Keratinocyte (primary cell): ENCODE data around the gene TM9SF3. TPM values are rescaled to one million over a fixed set of nuclear protein-coding genes. Genes with fewer than 3 reads are reported as not detected.

Experiments
- DNase-seq: peaks from one replicate; pipeline ENCODE4 v3.0.0-alpha.2; 2011; ENCODE audit warnings: low read depth, missing footprints, low spot score
- FAIRE-seq: peaks from 2 replicates; lab custom pipeline; 2011; peaks lifted over from hg19 to GRCh38; lab: Jason Lieb, UNC
- H2AFZ ChIP-seq: 2 replicates; pipeline ENCODE4 v1.6.0; 2012; ENCODE audit warnings: low read length, control low read depth, inconsistent platforms; ENCODE audit not compliant: control insufficient read depth
- H3K27ac ChIP-seq: 2 replicates; pipeline ENCODE4 v1.5.1; 2011; ENCODE audit warnings: low read length; ENCODE audit not compliant: control insufficient read depth, insufficient read depth
- H3K27me3 ChIP-seq: 3 replicates; pipeline ENCODE4 v1.6.0; 2011; ENCODE audit warnings: low read length; ENCODE audit not compliant: control insufficient read depth, insufficient read depth; ENCODE audit errors: extremely low read depth
- H3K36me3 ChIP-seq, 2 experiments: 2 replicates in 1 of 2; 3 replicates in 1 of 2; pipeline ENCODE4 v1.5.1; 2011; ENCODE audit warnings: low read length in 2 of 2, mild to moderate bottlenecking in 1 of 2; ENCODE audit not compliant: control insufficient read depth in 2 of 2, insufficient read depth in 2 of 2; ENCODE audit errors: extremely low read depth in 1 of 2
- H3K4me1 ChIP-seq: 3 replicates; pipeline ENCODE4 v1.5.1; 2011; ENCODE audit warnings: low read length; ENCODE audit not compliant: control insufficient read depth, insufficient read depth; ENCODE audit errors: extremely low read depth
- H3K4me2 ChIP-seq: 3 replicates; pipeline ENCODE4 v1.6.0; 2011; ENCODE audit warnings: low read depth, low read length; ENCODE audit not compliant: control insufficient read depth, insufficient read depth; ENCODE audit errors: extremely low read depth
- H3K4me3 ChIP-seq, 3 experiments: fragments of 200-600 bp in 1 of 3; sonication (generic) in 1 of 3; 2 replicates in 2 of 3; 3 replicates in 1 of 3; pipeline ENCODE4 v1.5.1; 2011 to 2016; ENCODE audit warnings: low read length in 3 of 3, mild to moderate bottlenecking in 3 of 3, control low read depth in 2 of 3, inconsistent platforms in 1 of 3, low read depth in 1 of 3, mixed read lengths in 1 of 3, mixed run types in 1 of 3, moderate library complexity in 1 of 3; ENCODE audit not compliant: control insufficient read depth in 2 of 3, insufficient read depth in 2 of 3; ENCODE audit errors: extremely low read depth in 1 of 3
- H3K79me2 ChIP-seq: 2 replicates; pipeline ENCODE4 v1.6.0; 2012; ENCODE audit warnings: low read length; ENCODE audit not compliant: control insufficient read depth, insufficient read depth
- H3K9ac ChIP-seq: 3 replicates; pipeline ENCODE4 v1.6.0; 2011; ENCODE audit warnings: low read length; ENCODE audit not compliant: control insufficient read depth, insufficient read depth; ENCODE audit errors: extremely low read depth
- H3K9me1 ChIP-seq: 3 replicates; pipeline ENCODE4 v1.6.0; 2011; ENCODE audit warnings: low read length; ENCODE audit not compliant: control insufficient read depth, insufficient read depth; ENCODE audit errors: extremely low read depth
- H3K9me3 ChIP-seq: 2 replicates; pipeline ENCODE4 v1.5.1; 2012; ENCODE audit warnings: low read depth, low read length; ENCODE audit not compliant: control insufficient read depth
- H4K20me1 ChIP-seq: 3 replicates; pipeline ENCODE4 v1.6.0; 2011; ENCODE audit warnings: low read length; ENCODE audit not compliant: control insufficient read depth, insufficient read depth; ENCODE audit errors: extremely low read depth
- CTCF ChIP-seq, 3 experiments: IDR thresholded peaks in 1 of 3; conservative IDR thresholded peaks in 1 of 3; optimal IDR thresholded peaks in 1 of 3; 2 replicates in 2 of 3; 3 replicates in 1 of 3; pipeline versions ENCODE3 to v1.5.1; 2011; ENCODE audit warnings: low read length in 3 of 3, mild to moderate bottlenecking in 3 of 3, moderate library complexity in 2 of 3, control low read depth in 1 of 3, inconsistent platforms in 1 of 3; ENCODE audit not compliant: insufficient read depth in 2 of 3; ENCODE audit errors: extremely low read depth in 1 of 3
- EZH2 ChIP-seq: IDR thresholded peaks from one replicate; pipeline ENCODE4 v1.6.1; 2012; ENCODE audit warnings: inconsistent platforms, mild to moderate bottlenecking, low read length, moderate library complexity
- dilution Hi-C: fragments of 300-500 bp; cut with MboI; formaldehyde crosslinking; loops from one replicate; pipeline ENCODE4 v1.7.0; 2020; ENCODE audit warnings: low sequenced_read_pairs; ENCODE audit not compliant: extremely low pct_ligation_motif_present
- polyA plus RNA-seq, 5 experiments: library from polyadenylated mRNA; depleted of rRNA in 3 of 5; stranded (reverse) in 3 of 5; stranded (forward) in 1 of 5; unstranded in 1 of 5; fragments of >200 nt; gene quantifications; 1 replicate in 1 of 5; 2 replicates in 3 of 5; 3 replicates in 1 of 5; pipeline versions ENCODE4 v1.2.1 to v1.2.3, GENCODE V29; 2011 to 2012; ENCODE audit warnings: missing spikeins in 2 of 5, low read depth in 1 of 5, low replicate concordance in 1 of 5

The TM9SF3 gene
- polyA plus RNA-seq, 1 donor (not counting 4 experiments of a cell fraction or from before 2014, with no cell fraction given): 90.0 TPM

GRCh38 chr10:96622013-96622787, 35.4 kb upstream of the TM9SF3 start:
- TF ChIP-seq EZH2: no peak
- TF ChIP-seq CTCF (optimal IDR thresholded peaks at IDR 0.05 in 1 of 3, IDR thresholded peaks at IDR 0.05 in 1 of 3, conservative IDR thresholded peaks at IDR 0.05 in 1 of 3; ENCODE audit: extremely low read depth in 1 of 3, insufficient read depth in 2 of 3, low read length in 3 of 3): no peak
- no peaks in the 10 kb centered on the region for H3K9me1 ChIP-seq
- H3K9me3 ChIP-seq: no peaks in the 10 kb centered on the region
- DNase-seq (no peak), FAIRE-seq (no peak)
- H3K79me2 ChIP-seq: no peaks in the 10 kb centered on the region
- no peak overlapping the region for H3K27ac ChIP-seq
- H3K4me2 ChIP-seq: no peak overlapping the region
- H2AFZ ChIP-seq: no peak overlapping the region
- no peaks in the 10 kb centered on the region for H4K20me1 ChIP-seq
- dilution Hi-C loops: no loop called here
- no peaks in the 10 kb centered on the region for H3K27me3 ChIP-seq
- no peak overlapping the region for H3K9ac ChIP-seq
- no peak overlapping the region for H3K4me3 ChIP-seq
- no peaks in the 10 kb centered on the region for H3K36me3 ChIP-seq
- H3K4me1 ChIP-seq: no peaks in the 10 kb centered on the region

DNA sequence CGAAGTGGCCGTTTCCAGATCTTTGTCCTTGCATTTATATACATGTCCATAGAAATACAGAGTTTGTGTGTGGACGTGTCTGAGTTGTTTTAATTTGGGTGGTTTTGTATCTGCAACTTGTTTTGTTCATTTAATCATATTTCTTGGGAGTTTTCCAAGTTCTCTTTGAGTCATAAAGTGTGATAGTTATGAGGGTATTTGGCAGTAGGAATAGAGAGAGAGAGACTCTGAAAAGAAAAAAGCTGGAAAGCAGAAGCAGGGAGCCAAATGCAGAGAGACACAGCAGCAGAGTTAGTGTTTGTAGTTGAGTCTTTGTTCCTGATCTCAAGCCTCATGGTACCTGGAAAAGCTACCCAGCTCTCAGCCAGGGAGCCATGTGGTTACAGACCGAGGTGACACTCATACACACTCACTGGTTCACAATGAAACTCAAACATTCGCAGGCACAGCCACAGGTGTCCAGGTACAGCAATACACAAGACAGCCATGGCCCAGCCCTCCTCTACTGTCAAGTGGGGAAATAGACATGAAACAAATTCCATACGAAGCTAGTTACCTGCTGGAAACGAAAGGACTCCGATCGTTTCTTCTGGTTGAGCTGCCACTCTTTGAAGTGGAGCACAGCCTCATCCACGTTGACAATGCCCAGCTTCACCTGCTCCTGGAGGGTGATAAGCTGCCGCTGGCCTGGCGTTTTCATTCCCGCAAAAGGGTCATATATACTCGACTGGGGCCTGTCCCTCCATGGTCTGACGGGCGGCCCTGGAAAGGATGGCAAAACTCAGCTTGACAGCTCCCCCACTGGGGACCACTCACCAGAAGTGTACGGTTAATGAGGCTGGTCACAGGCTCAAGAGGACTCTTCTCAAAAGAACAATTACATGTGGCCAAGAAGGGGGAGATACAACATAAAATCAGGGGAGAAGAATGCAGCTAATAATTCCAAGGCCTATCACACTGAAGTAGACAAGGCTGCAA, 33.3 kb upstream of the TM9SF3 start:
- H3K4me1 ChIP-seq: no peaks in the 10 kb centered on the region
- no peaks in the 10 kb centered on the region for H3K36me3 ChIP-seq
- no peaks in the 10 kb centered on the region for H3K9me3 ChIP-seq
- no peak for DNase-seq
- no peak overlapping the region for H3K27ac ChIP-seq
- FAIRE-seq: no peak
- no peak overlapping the region for H2AFZ ChIP-seq
- no peaks in the 10 kb centered on the region for H3K9me1 ChIP-seq
- H3K27me3 ChIP-seq: no peaks in the 10 kb centered on the region
- H4K20me1 ChIP-seq: no peaks in the 10 kb centered on the region
- dilution Hi-C loops: no loop called here
- no peaks in the 10 kb centered on the region for H3K79me2 ChIP-seq
- H3K9ac ChIP-seq: no peak overlapping the region
- H3K4me3 ChIP-seq: no peak overlapping the region
- TF ChIP-seq EZH2 (no peak), CTCF (optimal IDR thresholded peaks at IDR 0.05 in 1 of 3, IDR thresholded peaks at IDR 0.05 in 1 of 3, conservative IDR thresholded peaks at IDR 0.05 in 1 of 3; ENCODE audit: extremely low read depth in 1 of 3, insufficient read depth in 2 of 3, low read length in 3 of 3) (no peak)
- H3K4me2 ChIP-seq: no peak overlapping the region
